Kidney (tissue), 14 donors: ENCODE data around the gene ARHGEF1. TPM values are rescaled to one million over a fixed set of nuclear protein-coding genes. Genes with fewer than 3 reads are reported as not detected.

Source experiments
- DNase-seq, 5 donors: peaks; one replicate each; pipeline ENCODE4 v3.0.0-alpha.2; 2013 to 2020
- FAIRE-seq: peaks from 2 replicates; lab custom pipeline; 2012; peaks lifted over from hg19 to GRCh38; lab: Jason Lieb, UNC
- H3K27ac ChIP-seq, 2 donors: one replicate each; pipeline ENCODE4 v1.7.0; 2013; ENCODE audit warnings: low read depth in 2 of 2, low read length in 2 of 2, inconsistent platforms in 1 of 2
- H3K27me3 ChIP-seq: one replicate; pipeline ENCODE4 v1.7.1; 2013; ENCODE audit warnings: low read length, inconsistent platforms; ENCODE audit not compliant: control insufficient read depth, insufficient read depth
- H3K36me3 ChIP-seq, 3 donors: one replicate each; pipeline versions ENCODE4 v1.7.0 to v1.7.1; 2013; ENCODE audit warnings: low read length in 3 of 3, control low read depth in 1 of 3, inconsistent platforms in 1 of 3; ENCODE audit not compliant: insufficient read depth in 3 of 3, control insufficient read depth in 2 of 3
- H3K4me1 ChIP-seq, 3 donors: one replicate each; pipeline versions ENCODE4 v1.7.0 to v1.7.1; 2013; ENCODE audit warnings: low read length in 3 of 3, inconsistent platforms in 1 of 3, low read depth in 1 of 3; ENCODE audit not compliant: control insufficient read depth in 2 of 3, insufficient read depth in 2 of 3
- H3K4me3 ChIP-seq, 3 donors: one replicate each; pipeline versions ENCODE4 v1.7.0 to v1.8.1; 2013; ENCODE audit warnings: low read length in 3 of 3, control low read depth in 1 of 3, inconsistent platforms in 1 of 3
- H3K9ac ChIP-seq, 3 donors: one replicate each; pipeline versions ENCODE4 v1.7.0 to v1.7.1; 2013; ENCODE audit warnings: low read length in 3 of 3, control low read depth in 1 of 3, inconsistent platforms in 1 of 3
- H3K9me3 ChIP-seq, 3 donors: one replicate each; pipeline versions ENCODE4 v1.7.0 to v1.7.1; 2013; ENCODE audit warnings: low read length in 3 of 3, control low read depth in 1 of 3, inconsistent platforms in 1 of 3; ENCODE audit not compliant: control insufficient read depth in 2 of 3, insufficient read depth in 1 of 3
- intact Hi-C: fragments of 100-400 bp; cut with DNase I; formaldehyde crosslinking; loops from one replicate; pipeline ENCODE4 v1.11.1; 2022
- polyA plus RNA-seq: library from polyadenylated mRNA; stranded (reverse); fragments of 350-450 nt; fragmentation: Illumina TruSeq; extraction: RNeasy Lipid Tissue Mini Kit (QIAGEN cat#74804); gene quantifications from one replicate; pipeline ENCODE4 v1.2.3, GENCODE V29; 2014; ENCODE audit warnings: low read depth, low replicate concordance; ENCODE audit not compliant: insufficient read depth
- total RNA-seq: library from RNA; stranded (reverse); fragmentation: NEBNext Ultra II Directional; extraction: Animal tissue kit (Norgen Biotek cat#: 25700); gene quantifications from one replicate; pipeline ENCODE4 v1.2.1, GENCODE V29; 2021
- TF ChIP-seq, protein P1 (sequence below): IDR thresholded peaks from 3 replicates; pipeline ENCODE4 v1.5.1; 2012; ENCODE audit warnings: mild to moderate bottlenecking, moderate library complexity, borderline replicate concordance; ENCODE audit not compliant: insufficient read depth; ENCODE audit errors: extremely low read depth
- donor health status: control.
- donor health status: control.
- donor health status: control.
- donor health status: control.
- donor health status: control.
- donor health status: DM: yes; HTN: yes; CAD: no.
- donor health status: Normal renal cell carcinoma (clear cell type).

ARHGEF1 gene
- total and polyA plus RNA-seq, 2 donors from 2014 or later, result 39.0 to 139 TPM

DNA sequence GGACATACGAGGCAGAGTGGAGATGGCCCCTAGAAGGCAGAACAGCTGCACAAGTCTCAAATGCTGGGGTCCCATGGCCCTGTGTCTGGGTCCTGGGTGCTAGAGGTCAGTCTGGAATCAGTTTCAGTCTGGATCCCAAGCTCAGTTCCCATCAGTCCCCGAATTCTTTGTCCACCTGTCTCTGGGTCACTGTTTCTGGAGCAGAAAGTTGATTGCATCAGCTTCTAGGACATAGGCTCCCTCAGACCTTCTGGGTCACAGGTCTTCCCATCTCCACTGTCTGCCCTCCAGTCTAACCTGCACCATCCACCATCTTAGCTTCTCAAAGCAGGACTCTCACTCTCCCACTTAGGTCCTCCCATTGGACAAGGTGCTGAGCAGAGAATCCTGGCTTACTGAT is 43.8 kb upstream of the ARHGEF1 start:
- H3K27me3 ChIP-seq, result no peaks in the 10 kb centered on the region
- TF ChIP-seq, protein P1, sequence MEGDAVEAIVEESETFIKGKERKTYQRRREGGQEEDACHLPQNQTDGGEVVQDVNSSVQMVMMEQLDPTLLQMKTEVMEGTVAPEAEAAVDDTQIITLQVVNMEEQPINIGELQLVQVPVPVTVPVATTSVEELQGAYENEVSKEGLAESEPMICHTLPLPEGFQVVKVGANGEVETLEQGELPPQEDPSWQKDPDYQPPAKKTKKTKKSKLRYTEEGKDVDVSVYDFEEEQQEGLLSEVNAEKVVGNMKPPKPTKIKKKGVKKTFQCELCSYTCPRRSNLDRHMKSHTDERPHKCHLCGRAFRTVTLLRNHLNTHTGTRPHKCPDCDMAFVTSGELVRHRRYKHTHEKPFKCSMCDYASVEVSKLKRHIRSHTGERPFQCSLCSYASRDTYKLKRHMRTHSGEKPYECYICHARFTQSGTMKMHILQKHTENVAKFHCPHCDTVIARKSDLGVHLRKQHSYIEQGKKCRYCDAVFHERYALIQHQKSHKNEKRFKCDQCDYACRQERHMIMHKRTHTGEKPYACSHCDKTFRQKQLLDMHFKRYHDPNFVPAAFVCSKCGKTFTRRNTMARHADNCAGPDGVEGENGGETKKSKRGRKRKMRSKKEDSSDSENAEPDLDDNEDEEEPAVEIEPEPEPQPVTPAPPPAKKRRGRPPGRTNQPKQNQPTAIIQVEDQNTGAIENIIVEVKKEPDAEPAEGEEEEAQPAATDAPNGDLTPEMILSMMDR, result no peak

DNA sequence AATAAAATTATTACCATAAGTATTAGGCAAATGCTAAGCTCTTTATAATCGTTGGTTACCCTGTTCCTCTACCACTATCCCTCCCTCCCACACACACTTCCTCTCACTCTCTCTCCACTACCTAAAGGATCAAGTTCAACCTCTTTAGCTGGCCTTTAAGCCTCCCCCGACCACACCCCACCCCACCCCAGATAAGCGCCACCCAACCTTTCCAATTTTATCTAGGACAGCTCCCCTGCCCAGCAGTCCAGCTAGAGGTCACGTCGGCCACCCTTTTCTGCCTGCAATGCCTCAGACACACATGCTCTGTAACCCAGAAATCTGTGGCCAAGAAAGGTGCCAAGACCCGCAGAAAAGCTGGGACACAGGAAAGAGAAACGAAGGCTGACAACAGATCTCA is 39.6 kb upstream of the ARHGEF1 start:
- no peak overlapping the region for H3K9ac ChIP-seq
- no peak overlapping the region for H3K27ac ChIP-seq
- H3K4me3 ChIP-seq, result no peak overlapping the region
- H3K4me1 ChIP-seq, result no peaks in the 10 kb centered on the region
- H3K9me3 ChIP-seq, result no peaks in the 10 kb centered on the region
- TF ChIP-seq, protein P1, result no peak
- intact Hi-C loops, result no loop called here
- H3K27me3 ChIP-seq, result no peaks in the 10 kb centered on the region
- FAIRE-seq (no peak), DNase-seq (no peak)
- H3K36me3 ChIP-seq, result no peaks in the 10 kb centered on the region

More for the DNA sequence above, 43.8 kb upstream of the ARHGEF1 start:
- Histone ChIP-seq H3K27ac (no peak overlapping the region), H3K9ac (no peak overlapping the region), H3K4me3 (no peak overlapping the region), H3K4me1 (no peaks in the 10 kb centered on the region), H3K9me3 (no peaks in the 10 kb centered on the region), H3K36me3 (no peaks in the 10 kb centered on the region)
- DNase-seq (no peak), FAIRE-seq (no peak)
- intact Hi-C loops, result no loop called here

DNA sequence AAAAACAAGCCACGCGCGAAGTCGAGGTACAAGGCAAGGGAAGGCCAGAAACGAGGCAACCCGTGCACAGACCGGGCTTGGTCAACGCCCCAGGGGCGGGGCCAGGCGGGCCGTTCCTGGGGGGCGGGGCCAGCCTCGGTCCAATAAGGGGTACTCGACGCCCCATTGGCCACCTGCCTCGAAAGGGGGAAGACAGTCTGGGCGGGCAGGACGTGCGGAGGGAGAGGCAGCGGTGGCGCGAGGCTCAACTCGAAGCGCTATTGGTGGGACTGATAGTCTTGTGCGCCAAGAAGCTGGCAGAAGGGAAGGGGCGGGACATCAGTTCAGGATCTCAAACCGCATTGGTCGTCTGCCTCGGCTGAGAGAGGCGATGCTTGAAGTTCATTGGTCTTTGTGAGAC is 38.4 kb upstream of the ARHGEF1 start, which contains the start of gene LYPD4:
Gene LYPD4, minus strand, starts transcription at position 83 of the 400 bp plus-strand sequence. CDS start 5,398 bp downstream, outside the sequence.
- Histone ChIP-seq H3K27me3 (no peaks in the 10 kb centered on the region), H3K36me3 (no peaks in the 10 kb centered on the region), H3K27ac (no peak within 1 kb of the TSS), H3K4me1 (no peaks in the 10 kb centered on the region), H3K9me3 (no peaks in the 10 kb centered on the region), H3K9ac (no peak within 1 kb of the TSS), H3K4me3 (no peak within 1 kb of the TSS)
- DNase-seq (no peak), FAIRE-seq (no peak)
- intact Hi-C loops, result no loop called here
- TF ChIP-seq, protein P1, result no peak

DNA sequence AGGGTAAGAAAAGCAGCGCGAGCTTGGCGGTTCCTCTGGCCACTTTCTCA is 38.2 kb upstream of the ARHGEF1 start, which contains the start of gene DMRTC2:
Gene DMRTC2, plus strand, starts transcription at position 42 of the 50 bp plus-strand sequence. CDS start 2,387 bp downstream, outside the sequence.
- Histone ChIP-seq H3K4me3 (no peak within 1 kb of the TSS), H3K27ac (no peak within 1 kb of the TSS), H3K27me3 (no peaks in the 10 kb centered on the region), H3K4me1 (no peaks in the 10 kb centered on the region), H3K9ac (no peak within 1 kb of the TSS), H3K9me3 (no peaks in the 10 kb centered on the region), H3K36me3 (no peaks in the 10 kb centered on the region)
- FAIRE-seq (no peak), DNase-seq (no peak)
- TF ChIP-seq, protein P1, result no peak
- intact Hi-C loops, result no loop called here
